GM18907 (cell line): ENCODE results near the gene MYO1E.

Source experiments
- ATAC-seq: cut with Tn5 transposase; IDR thresholded peaks from one replicate; pipeline ENCODE4 v1.9.1; 2021; ENCODE audit warnings: mild to moderate bottlenecking, moderate library complexity; ENCODE audit not compliant: unreplicated experiment

The MYO1E gene

GRCh38 chr15:59271595-59272201, 101.0 kb downstream of the MYO1E start:
- ATAC-seq = no peak

GRCh38 chr15:59268852-59269407, 103.7 kb downstream of the MYO1E start:
- no peak for ATAC-seq

GRCh38 chr15:59268168-59268851, 104.4 kb downstream of the MYO1E start:
- ATAC-seq = no peak

- ATAC-seq = no peak
These were observed 106.6 kb downstream of the MYO1E start for GRCh38 chr15:59266028-59266427.

GRCh38 chr15:59262316-59262715, 110.4 kb downstream of the MYO1E start:
- no peak for ATAC-seq

- no peak for ATAC-seq
These were observed 112.6 kb downstream of the MYO1E start for GRCh38 chr15:59260090-59260489.

- ATAC-seq = no peak
These were observed 113.3 kb downstream of the MYO1E start for GRCh38 chr15:59259137-59259943.

- ATAC-seq = no peak
These were observed 114.4 kb downstream of the MYO1E start for GRCh38 chr15:59258317-59258716.

GRCh38 chr15:59257140-59257539, 115.5 kb downstream of the MYO1E start:
- no peak for ATAC-seq

- ATAC-seq = no peak
These were observed 116.2 kb downstream of the MYO1E start for GRCh38 chr15:59256482-59256881.

- ATAC-seq = peak; percentile 43
These were observed 116.9 kb downstream of the MYO1E start for GRCh38 chr15:59255680-59256336.

- no peak for ATAC-seq
These were observed 120.5 kb downstream of the MYO1E start for GRCh38 chr15:59252137-59252536.

- peak; percentile 38 for ATAC-seq
These were observed 121.4 kb downstream of the MYO1E start for GRCh38 chr15:59251001-59251845.

- no peak for ATAC-seq
These were observed 122.4 kb downstream of the MYO1E start for GRCh38 chr15:59250249-59250648.

GRCh38 chr15:59249816-59250215, 122.9 kb downstream of the MYO1E start:
- no peak for ATAC-seq

GRCh38 chr15:59247364-59247763, 125.3 kb downstream of the MYO1E start:
- ATAC-seq = no peak

- ATAC-seq = no peak
These were observed 127.1 kb downstream of the MYO1E start for GRCh38 chr15:59245559-59245958.

- peak; percentile 89 for ATAC-seq
These were observed 128.3 kb downstream of the MYO1E start for GRCh38 chr15:59244337-59244736.

- ATAC-seq = no peak
These were observed 129.0 kb downstream of the MYO1E start for GRCh38 chr15:59243622-59244021.

GRCh38 chr15:59242649-59243048, 130.0 kb downstream of the MYO1E start:
- no peak for ATAC-seq
